Suppressor macrophage treated with lipopolysaccharide for 4 hours (primary cell): ENCODE results near the gene TAGLN2.
A peak's percentile ranks its signal among the peaks of the same experiment; 100 is the strongest.

Source experiments
- DNase-seq: peaks from one replicate; pipeline ENCODE4 v3.0.0-alpha.2; 2020

The TAGLN2 gene

GRCh38 chr1:159924791-159925718, at the start of gene TAGLN2:
Gene TAGLN2, minus strand, starts transcription at chr1:159925507. Its CDS starts 4,998 bp downstream, at chr1:159920509.
- DNase-seq: peak; percentile 91

DNA sequence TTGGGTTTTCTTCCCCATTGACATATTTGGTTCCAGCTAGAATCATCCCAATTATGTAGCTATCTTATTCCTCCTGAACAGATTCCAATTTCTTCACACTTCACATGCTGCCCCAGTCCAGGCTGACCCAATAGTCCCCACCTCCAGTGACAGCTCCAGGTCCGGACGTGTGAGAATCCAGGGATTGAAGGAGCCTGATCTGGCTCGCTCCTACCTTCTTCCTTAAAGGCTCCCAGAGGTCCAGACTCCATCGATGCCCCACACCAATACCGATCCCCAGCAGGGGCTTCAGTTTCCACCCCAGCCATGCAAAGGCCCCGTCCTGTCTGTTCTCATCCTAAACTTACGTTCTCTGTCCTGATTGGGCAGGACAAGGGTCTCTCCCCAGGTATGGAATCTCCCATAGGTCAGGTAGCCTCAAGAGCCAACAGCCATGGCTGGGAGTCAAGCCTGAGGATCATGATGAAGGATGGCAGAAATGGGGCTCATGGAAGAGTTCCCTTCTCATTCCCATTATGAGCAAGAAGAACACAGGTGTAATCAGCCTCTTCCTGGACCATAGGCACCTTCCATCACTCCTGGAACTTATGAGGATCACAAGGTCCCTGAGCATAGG, 49.2 kb upstream of the TAGLN2 start:
- DNase-seq: no peak

GRCh38 chr1:159973350-159973940, 48.1 kb upstream of the TAGLN2 start:
- no peak for DNase-seq

DNA sequence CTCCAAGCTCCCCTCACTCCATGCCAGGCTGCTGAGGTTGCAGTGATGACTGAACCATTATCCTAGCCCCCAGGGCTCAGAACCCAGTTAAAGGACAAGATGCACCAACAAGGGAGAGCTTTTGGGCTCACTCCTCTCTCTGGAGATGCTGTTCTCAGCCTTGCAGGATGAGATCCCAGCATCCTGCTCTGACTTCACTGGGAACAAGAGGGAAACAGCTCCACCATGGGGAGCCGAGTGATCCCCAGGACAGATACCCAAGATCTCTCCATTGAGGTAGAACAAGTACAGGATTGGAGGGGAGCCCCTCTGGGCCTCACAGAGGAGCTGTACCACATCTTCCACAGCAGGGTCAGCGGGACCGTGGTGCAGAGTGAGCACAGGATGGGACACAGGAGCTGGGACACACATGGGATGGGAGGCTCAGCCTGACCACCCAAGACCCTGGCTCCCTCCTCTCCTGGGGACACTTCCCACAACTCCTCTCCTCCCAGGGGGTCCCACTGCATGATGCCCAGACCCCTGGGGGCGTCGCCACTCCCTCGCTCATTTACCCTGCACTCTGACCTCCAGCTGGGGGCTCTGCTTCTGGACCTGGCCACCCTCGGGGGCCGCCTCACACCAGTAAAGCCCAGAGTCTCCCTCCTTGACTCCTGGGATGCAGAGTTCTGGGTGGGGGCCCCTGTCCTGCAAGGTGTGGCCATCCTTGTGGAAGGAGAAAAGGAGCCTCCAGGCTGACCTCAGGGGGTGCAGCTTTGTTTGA, 47.3 kb upstream of the TAGLN2 start:
- no peak for DNase-seq

DNA sequence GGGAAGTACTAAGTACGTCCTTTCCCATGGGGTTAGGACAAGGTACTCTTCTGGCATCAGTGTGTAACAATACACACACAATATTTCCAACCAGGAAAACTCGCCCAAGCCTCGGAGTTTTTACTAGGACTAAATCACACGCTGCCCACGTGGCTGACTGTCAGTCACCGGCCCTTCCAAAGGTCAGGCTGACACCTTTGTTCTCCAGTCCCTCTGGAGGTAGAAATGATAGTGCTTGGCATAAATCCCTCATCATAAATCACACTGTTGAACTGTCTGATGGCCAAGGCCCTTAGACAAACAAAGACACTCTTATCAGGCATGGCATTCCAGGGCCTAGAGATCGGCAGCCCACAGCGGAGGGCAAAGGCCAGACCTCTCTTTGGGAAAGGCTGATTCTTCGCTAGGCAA, 45.6 kb upstream of the TAGLN2 start:
- no peak for DNase-seq

GRCh38 chr1:159968901-159969300, 43.6 kb upstream of the TAGLN2 start:
- no peak for DNase-seq

DNA sequence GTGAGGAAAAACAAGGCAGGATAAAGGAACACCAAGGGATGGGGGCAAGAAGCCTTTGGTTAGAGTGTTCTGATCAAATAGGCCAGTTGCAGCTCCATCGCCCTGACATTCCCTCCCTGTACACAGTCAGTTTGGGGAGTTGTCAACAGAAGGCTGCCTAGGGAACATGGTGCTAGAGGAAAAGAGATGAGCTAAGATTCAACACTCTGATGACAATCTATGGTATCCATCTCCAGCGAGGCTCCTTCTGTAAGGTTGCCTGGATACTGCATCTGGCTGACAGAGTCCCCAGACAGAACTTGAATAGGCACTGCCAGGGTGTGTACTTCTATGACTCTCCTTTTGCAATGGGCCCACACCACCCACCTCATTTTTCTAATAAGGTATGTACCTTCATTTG, 40.0 kb upstream of the TAGLN2 start:
- no peak for DNase-seq

DNA sequence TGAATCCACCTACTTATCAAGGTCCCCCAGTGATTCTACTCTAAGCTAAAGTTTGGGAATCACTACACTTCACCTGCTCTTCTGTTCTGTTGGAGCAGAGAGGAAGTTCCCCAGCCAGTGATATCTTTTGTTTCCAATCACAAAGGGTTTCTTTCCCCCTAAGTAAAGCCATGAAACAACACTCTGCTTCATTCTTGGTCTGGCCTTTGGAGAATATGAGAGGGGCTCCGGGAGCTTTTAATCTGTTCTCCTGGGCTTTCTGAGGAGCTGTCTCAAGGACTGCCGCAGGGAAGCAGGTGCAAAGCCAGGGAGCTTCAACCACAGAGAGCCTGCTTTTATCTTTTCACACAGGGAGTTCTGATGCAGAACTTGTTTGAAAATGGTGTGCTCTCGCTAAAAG, 38.8 kb upstream of the TAGLN2 start:
- DNase-seq: no peak

DNA sequence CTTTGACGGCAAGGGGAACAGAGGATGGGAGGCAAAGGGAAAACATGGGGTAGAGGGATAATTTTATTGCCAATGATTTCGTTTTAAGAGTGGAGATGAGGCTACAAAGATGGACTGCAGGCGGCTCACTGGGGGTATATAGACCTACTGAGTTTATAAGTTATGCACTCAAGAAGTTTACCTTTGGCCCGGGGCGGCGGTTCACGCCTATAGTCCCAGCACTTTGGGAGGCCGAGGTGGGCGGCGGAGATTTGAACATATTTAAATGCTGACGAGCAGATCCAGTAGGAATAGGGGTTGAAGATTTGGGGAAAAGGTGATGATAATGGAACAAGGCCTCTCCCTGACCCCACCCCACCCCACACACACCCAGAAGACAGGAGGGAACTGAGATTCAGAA, 36.9 kb upstream of the TAGLN2 start:
- no peak for DNase-seq

DNA sequence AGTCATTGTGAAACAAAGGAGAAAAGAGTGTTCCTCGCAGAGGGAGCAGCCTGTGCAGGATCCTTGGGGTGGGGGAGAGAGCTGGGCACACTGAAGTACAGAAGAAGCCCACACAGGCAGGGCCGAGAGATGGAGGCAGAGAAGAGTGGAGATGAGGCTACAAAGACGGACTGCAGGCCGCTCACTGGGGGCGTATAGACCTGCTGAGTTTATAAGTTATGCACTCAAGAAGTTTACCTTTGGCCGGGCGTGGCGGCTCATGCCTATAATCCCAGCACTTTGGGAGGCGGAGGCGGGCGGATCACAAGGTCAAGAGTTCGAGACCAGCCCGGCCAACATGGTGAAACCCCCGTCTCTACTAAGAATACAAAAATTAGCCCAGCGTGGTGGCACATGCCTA, 36.3 kb upstream of the TAGLN2 start:
- no peak for DNase-seq

GRCh38 chr1:159960721-159961381, 35.5 kb upstream of the TAGLN2 start:
- DNase-seq: no peak

GRCh38 chr1:159959451-159959850, 34.1 kb upstream of the TAGLN2 start:
- DNase-seq: no peak

- no peak for DNase-seq
Observed at GRCh38 chr1:159958719-159959380, 33.5 kb upstream of the TAGLN2 start.

DNA sequence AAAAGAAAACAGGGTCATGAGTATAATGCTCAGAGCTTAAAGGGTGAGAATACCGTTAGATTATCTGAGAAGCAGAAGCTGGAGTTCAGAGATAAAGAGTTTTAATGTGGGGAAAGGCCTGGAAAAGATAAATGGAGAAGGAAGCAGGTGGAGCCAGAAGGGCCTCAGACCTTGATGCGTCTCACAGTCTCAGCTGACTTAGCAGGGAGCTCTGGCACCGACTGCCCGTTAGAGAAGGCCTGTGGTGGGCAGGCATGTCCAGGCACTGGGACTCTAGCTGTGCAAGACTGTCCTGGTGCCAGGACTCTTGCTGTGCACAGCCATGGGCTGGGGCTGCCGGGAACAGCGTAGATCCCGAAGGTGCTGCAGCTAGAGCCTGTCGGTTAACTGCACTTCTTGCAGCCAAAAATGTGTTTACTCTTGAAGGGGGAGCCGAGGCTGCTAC, 32.5 kb upstream of the TAGLN2 start:
- no peak for DNase-seq

DNA sequence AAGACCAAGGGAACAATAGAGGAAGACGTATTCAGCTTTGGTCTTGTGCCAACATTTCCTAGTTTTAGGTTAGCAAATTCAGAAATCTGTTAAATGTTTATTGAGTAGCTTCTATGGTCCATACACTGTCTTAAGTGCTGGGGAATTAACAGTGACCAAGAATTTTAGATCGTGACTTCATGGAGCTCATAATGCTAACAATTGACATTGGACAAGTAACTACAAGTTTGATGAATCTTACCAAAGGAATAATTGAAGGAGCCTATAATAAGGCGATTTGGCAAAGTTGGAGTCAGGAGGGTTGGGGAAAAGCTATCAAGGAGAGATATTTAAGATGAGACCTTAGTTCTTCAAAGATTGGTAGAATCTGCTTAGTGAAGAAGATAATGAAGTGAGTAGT, 30.1 kb upstream of the TAGLN2 start:
- no peak for DNase-seq

DNA sequence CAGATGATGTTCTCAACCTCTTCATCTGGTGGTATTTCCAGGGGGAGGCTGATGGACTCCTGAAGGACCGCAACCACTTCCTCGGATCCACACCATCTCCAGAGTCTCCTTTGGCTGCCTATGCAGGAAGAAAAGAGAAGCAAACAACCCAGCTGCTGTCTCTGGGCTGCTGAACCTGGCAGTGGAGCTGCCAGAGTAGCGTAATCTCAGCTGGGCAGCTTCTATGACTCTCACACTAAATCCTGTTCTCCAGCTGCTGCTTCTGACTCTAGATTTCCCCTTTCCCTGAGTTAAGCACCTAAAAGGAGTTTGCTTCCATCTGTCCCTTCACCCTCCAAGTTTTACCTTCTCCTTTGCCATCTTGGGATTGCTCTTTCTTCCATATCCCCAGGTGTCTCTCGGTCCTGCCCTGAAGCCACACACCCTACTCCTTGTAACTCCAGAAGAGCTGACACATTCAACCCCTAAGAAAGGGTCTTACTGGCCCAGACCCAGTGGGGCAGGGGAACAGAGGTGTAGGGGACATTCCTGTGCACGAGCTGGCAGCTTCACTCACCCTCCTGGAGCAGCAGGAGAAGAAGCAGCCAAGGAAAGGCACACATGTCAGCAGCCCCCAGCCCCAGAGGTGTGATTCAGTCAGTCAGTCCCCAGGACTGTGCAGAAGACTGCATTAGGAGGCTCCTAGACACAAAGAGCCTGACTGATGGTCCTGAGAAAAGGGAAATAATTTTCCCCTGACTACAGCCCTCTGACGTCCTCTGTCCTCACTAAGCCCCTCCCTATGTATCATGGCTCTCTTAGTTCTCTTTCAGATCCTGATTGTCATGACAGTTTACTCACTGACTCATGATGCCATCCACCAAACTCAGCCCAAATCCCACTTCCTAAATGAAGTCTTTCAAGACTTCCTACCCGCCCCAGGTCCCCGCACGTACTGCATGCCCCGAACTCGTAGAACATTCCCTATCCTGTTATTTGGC, 28.5 kb upstream of the TAGLN2 start, which contains the start of gene SLAMF9:
SLAMF9 (minus strand) TSS at position 702 of the 980 bp plus-strand sequence; CDS start at position 602, 100 bp downstream.
- DNase-seq: peak; percentile 92

DNA sequence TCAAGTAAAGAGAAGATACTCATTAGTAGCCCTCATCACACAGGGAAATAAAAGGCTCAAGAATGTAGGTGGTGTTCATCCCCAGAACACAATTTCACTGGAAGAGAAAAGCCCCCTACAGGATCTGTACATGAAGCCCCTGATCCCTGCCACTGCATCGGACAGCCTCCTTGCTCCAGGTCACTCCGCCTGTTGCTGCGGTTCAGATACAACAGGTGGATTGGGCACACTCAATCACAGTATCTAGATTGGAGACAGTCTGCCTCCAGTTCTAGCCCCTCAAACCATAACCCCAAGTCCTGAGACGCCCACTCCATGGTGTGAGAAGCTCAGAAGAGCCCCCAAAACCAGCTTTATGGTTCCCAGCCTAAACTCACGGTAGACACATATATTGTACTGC, 27.6 kb upstream of the TAGLN2 start:
- DNase-seq: no peak

- peak; percentile 86 for DNase-seq
Observed at GRCh38 chr1:159951551-159951950, 26.2 kb upstream of the TAGLN2 start.

DNA sequence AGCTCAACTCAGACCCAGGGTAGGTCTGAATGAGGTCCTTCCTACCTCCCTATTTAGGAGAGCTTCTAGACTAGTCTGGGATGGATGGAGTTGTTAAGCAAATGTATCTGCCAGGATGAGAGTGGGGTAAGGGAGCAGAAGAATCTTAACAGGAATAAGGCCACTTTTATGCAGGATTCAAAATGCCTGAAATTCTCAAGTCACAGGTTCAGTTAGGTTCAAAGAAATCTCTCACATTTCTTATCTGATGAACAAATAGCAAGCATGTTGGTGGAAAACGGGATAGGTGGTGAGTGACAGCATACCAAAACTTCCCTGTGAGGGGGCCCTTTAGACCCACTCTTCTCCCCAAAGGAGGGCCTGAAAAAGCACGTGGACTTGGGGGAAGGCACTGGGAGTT, 25.7 kb upstream of the TAGLN2 start:
- DNase-seq: no peak

- peak; percentile 37 for DNase-seq
Observed at GRCh38 chr1:159949981-159950381, 24.7 kb upstream of the TAGLN2 start.

GRCh38 chr1:159949123-159949522, 23.8 kb upstream of the TAGLN2 start:
- DNase-seq: no peak
